AG08396 (cell line): Measurements from ENCODE around the gene NBPF1.
"Not testable (repeated sequence)": the region's sequence is repeated elsewhere in the genome, so short reads cannot be mapped to it uniquely, and the experiment has no call there.

ENCODE experiments used
- DNase-seq: peaks from one replicate; pipeline ENCODE4 v3.0.0; 2012; ENCODE audit warnings: low spot score, mixed read lengths

The NBPF1 gene

DNA sequence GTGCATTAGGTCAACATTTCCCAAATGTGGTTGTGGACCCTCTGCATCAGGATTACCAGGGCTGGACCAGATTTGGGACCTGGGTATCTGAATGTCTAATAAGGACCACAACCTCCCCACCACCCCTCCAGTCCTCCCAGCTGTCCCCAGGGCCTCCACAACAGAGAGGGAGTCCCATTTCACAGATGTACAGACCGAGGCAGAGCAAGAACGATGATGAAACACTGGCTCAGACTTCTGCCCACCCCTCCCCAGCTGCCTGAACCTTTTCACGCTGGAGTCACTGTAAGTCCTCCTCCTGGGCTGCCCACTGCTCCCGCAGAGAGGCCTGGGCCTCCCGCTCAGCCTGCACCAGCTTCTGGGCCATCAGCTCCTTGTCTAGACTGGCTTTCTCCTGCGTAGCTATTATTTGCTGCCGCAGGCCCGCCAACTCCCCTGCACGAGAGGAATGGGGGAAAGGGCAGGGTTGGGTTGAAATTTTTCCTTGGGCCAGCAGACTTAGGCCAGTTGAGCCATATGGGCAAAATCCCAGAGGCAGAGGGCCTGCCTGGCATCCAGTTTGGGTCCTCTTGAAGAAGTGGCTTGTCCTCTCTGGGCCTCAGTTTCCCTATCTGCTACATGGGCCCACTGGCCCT is 8.4 kb upstream of the NBPF1 start:
- DNase-seq, result not testable (repeated sequence)

DNA sequence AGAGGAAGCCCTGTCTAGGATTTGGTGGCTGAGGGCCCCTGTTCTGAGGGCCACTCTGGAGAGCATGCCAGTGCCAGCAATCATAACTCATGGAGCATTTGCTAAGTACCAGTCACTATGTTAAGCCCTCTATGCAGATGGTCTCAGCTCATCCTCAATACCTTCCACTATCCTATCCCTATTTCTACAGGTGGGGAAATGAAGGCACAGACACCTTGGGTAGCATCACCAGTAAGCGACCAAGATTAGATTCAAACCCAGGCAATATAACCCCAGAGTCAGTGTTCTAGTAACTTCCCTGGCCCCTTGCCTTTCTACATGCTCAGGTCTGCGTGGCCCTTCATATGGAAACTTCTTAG is 7.9 kb upstream of the NBPF1 start:
- DNase-seq, result peak; percentile 19

DNA sequence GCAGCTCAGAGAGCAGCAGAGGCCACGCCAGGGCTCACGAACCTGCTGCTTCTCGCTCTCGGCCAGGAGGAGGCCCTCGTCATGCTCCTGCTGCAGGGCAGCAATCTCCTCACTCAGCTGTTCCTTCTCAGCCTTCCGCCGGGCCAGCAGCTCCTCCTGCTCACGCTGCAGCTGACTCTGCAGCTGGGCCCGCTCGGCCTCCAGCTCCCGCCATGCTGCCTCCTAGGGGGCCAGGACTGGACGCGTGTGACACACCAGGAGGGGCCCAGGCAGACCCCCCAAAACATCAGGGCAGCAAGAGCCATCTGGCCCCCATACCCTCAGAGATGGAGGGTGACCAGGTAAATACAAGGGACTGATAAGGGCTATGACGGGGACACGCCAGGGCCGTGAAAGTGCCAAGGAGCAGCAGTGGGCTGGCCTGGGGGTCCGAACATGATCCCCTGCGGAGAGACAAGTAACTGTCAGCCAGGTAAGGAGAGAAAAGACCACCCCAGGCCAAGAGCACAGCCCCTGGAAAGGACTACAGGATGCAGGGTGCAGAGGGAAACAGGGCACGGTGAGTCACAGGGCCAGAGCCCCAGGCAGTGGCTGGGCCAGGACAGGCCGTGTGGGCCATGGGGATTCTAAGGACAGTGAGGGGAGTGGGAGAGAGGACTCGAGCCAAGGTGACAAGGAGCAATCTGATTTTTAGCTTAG is 6.6 kb upstream of the NBPF1 start:
- not testable (repeated sequence) for DNase-seq

DNA sequence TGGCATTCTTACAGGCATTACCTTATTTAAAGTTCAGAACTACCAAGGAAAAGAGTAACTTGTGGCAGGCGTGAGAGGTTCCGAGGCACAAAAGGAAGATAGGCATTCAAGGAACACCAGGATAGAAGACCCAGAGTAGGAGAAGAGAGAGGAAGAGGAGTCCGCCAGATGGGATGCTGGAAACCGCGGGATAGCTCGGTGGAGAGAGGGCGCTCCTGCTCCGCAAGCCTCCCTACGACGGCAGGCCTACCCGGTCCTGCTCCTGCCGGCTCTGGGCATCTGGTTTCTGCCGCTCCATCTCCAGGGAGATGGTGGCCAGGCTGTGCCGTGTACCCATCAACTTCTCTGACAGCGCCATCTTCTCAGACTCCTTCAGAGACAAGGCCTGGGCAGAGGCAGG is 5.4 kb upstream of the NBPF1 start:
- no peak for DNase-seq

DNA sequence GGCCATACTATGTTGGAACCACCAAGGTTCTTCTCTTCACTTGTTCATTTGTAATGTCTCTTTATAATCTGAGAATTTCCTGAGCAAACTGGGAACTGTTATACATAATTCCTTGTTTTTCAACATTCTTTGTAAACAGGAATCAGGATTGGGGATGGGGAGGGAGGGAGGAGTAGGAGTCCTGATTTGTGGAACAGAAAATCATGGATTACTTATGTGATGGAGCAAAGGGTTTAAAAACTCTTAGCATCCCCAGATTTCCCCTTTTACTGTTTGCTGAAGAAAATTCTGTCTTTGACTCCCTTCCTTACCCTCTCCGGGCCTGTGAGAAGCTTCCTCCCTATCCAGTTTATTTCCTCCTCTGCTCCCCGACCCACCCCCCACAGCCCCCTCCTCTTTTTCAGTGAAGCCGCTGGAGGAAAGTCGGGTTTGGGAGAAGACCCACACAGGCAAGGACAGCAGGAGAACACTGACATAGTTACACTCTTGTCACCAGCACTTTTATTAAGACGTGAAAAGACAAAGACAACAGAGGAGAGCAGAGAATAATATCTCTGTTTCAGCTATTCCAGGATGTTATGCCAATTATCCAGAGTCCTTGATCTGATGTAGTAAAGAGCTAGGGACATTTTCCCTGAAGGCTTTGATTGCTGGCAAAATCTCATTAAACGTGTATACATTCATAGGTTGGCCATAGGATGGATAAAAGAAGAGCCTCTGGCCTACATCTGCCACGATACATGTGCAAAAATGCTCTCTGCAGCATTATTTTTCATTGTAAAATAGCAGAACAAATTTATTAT is 4.6 kb upstream of the NBPF1 start:
- no peak for DNase-seq

DNA sequence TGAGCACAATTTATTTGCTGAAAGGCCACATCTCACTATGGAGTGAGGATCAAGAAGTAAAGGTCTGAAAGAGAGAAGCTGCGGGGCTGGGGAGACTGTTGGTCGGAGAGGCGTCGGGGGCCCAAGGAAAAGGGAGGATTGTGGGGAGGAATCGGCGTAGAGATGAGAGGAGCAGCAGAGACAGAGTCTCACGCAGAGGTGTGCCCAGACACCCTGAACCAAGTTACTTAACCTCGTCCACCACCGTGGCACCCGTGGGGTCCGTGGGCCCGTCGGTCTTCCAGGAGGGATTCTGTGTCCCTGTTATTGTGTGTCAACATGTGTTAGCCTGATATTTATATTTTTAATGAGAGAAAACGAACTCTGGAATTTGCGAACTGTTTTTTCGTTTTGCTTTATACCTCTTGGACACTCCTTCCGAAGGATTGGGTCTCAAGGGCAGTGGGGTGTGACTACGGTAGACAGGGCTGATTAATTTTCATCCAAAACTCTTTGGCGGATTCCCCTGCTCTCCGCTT is 3.8 kb upstream of the NBPF1 start:
- no peak for DNase-seq

DNA sequence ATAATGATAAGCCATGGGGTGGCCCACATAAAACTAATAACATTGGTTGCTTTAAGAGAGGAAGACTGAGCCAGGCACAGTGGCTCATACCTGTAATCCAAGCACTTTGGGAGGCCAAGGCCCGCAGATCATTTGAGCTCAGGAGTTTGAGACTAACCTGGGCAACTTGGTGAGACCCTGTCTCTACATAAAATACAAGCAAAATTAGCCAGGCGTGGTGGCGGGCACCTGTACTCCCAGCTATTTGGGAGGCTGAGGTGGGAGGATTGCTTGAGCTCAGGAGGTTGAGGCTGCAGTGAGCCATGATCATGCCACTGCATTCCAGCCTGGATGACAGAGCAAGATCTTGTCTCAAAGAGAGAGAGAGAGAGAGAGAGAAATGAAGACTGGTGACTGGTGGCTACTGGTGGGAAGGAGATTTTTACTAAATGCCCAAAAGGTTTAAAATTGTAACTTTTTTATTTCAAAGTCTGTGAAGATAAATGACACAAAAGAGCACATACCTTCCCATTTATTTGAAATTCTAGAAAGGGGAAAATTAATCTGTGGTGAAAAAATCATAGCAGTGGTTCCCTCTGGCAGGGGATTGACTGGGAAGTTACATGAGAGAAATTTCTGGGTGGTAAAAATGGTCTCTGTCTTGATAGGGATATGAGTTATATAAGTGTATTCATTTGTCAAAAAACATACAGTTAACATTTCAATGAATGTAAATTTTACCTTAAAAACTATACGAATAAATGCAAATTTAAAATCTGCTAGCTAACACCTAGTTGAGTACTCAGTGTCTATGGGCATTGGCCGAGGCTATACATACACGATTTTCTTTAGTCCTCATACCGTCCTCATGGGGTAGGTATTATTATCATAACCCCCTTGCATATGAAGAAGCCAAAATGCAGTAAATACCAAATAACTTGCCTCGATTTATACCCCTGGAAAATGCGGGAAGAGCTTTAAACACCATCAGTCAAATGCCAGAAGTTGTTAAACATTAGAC is 2.2 kb upstream of the NBPF1 start:
- DNase-seq, result no peak

DNA sequence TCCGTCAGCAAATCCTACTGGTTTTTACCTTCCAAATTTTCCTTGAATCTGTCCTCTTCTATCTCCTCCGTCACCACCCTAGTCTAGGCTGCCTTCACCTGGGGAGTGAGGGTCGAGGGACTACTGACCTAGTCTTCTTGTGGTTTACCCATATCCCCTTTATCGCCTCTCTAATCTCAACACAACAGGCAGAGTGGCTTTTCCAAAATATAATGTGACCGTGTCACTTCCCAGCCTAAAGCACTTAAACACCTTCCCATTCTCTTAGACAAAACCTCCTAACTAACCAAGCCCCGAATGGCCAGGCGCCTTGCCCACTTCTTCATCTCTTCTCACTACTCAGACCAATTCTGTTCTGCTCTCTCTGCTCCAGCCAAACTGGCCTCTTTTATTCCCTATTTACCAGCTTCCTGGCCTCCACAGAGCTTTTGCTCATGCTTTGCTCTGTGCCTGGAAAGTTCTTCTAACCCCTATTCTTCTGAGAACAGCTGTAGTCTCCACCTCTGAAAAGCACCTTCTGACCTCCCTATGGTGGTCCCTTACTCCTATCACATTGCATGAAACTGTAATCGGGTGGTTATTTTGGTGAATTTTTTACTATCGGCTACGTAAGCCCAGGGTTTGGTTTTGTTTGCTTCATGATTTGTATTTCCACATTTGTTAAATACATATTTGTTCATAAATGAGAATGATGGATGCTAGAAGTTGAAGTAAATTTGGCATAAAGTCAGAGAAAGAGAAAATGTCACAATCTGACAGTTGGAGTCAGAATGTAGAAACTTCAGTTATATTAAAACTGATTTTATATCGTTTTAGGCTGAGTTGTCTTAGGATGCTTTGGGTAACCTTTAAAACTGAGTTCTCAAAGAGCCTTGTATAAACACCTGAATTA is 1.2 kb upstream of the NBPF1 start:
- DNase-seq, result no peak

DNA sequence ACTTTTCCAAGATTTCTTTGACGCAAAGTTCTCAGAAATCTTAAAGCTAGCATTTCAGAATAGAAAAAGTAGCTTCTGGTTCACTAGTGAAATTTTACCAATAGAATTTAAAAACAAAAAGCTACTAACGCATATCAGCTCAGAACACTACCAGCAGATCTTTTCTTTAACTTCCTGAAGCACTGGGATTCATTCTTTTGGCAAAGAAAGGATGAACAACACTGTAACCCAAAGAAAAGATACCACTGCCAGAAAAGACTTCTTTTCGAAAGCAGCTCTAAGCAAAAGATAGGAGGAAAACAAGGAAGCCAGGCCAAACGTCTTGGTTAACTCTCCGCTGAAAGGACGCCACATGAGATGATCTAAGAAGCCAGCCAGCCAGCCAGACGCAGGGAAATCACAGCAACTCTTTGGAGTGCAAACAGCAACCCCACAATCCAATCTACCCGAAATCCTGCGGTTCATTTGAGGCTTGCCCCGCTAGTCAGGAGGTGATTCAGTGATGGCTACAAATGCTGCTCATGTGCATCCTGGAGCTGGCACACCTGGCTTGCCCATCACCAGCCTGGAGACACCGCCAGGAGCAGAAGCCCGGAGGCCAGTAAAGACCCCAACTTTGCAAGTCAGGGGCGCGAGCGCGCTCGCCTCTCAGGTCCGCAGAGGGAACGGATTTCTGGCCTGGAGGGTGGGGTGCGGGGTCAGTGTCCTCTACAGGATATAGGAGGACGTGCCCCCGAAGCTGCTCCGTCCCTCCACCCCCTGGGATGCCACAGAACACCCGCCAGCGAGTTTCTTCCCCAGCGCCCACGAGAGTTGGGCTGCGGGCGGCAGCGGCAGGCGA is 812 bp downstream of the NBPF1 start:
- DNase-seq, result peak; percentile 86

DNA sequence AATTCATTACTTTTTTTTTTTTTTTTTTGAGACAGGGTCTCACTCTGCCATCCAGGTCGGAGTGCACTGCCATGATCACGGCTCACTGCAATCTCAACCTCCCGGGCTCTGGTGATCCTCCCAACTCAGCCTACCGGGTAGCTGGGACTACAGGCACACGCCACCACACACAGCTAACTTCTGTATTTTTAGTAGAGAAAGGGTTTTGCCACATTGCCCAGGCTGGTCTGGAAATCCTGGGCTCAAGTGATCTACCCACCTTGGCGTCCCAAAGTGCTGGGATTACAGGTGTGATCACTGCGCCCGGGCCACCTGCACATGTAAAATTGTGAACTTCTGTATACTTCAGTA is 1.4 kb downstream of the NBPF1 start:
- DNase-seq, result not testable (repeated sequence)

DNA sequence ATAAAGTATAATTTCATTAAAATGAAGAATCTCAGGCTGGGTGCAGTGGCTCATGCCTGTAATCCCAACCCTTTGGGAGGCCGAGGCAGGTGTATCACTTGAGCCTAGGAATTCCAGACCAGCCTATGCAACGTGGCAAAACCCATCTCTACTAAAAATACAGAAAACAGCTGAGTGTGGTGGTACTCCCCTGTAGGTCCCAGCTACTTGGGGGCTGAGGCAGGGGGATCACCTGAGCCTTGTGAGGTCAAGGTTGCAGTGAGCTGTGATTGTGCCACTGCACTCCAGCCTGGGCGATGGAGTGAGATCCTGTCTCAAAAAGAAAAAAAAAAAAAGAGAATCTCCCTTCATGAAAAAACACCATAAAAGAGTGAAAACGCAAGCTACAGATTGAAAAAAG is 2.2 kb downstream of the NBPF1 start:
- DNase-seq, result not testable (repeated sequence)

DNA sequence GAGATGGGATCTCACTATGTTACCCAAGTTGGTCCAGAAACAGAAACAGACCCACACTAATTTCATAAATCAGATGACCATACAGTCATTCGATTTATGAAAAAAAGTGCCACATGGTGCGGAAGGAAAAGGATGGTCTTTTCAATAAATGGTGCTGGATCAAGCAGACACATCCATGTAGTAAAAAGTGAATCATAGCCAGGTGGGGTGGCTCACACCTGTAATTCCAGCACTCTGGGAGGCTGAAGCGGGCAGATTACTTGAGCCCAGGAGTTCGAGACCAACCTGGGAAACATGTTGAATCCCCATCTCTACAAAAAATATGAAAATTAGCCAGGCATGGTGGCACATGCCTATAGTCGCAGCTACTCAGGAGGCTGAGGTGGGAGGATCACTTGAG is 2.8 kb downstream of the NBPF1 start:
- not testable (repeated sequence) for DNase-seq

DNA sequence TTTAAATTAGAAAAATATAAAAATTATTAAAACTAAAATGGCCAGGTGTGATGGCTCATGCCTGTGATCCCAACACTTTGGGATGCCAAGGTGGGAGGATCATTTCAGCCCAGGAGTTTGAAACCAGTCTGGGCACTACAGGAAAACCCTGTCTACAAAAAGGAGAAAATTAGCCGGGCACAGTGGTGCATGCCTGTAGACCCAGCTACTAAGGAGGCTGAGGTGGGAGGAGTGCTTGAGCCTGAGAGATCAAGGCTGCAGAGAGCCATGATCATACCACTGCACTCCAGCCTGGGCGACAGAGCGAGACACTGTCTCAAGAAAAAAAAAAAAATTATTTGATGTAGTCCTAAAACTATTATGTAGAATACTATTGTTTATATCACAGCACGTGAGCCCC is 3.6 kb downstream of the NBPF1 start:
- DNase-seq, result not testable (repeated sequence)

DNA sequence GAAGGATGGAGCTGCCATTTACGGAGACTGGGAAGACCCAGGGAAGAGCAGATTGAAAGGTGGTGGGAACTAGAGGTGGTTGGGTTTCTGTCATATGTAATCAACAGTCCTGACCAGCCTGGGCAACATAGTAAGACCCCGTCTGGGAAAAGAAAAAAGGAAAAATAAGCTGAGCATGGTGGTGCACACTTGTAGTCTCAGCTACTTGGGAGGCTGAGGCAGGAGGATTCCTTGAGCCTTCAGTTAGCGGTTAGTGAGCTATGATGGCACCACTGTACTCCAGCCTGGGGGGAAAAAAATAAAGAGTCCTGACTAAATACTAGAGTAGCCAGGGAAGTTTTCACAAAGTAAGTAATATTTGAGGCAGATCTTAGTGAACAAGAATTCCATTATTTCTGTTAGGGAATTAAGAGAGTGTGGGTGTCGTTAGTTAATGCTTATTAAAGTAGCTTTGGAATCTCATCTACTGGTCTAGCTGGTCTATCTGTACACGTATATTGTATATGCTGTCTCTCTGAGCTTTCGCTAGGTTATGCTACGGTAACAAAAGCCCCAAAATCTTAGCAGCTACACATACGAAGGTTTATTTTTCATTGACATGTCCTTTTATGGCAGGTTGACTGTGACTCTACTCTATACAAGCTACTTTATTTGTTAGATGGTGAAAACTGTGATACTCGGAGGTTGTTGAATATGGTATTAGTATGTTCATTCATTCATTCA is 4.4 kb downstream of the NBPF1 start:
- DNase-seq, result no peak

DNA sequence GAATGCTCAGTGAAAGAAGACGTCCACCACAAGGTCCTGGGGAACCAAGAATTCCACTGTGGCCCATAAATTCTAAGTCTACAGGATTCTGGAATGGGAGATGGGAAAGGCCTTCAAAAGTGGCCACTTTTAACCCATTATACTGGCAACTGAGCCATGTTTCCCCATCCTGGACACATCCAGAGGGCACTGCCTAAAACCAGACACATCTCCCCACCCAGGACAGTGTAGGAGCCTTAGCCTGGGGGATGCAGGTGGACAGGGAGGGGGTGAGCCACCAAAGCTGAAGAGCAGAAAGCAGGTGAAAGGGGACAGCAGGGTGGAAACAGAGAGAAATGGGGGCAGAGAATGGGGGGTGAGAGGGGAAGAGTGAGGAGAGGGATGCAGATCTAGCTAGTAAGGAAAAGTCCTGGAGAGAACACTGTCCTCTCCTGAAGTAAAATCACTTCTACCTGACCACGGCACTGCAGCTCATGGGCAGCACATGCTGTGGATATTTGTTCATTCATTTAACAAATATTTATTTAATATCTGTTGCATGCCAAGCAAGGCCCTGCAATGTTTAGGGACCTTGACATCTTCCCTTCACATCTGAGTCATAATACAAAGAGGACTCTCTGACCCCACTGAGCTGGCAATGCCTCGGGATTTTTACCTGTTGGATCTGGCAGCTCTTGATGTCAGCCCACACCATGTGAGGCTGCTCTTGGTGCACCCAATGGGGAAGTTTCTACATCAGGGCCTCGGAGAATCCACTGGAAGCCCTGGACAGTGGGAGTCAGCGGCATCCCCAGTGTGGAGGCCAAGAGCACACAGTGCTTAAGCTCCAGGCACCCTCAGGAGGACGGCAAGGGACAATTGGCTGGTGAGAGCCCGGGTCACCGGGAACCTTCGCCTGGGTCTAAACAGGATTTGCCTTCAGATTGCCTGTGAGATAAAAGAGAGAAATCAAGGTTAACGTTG is 5.2 kb downstream of the NBPF1 start:
- not testable (repeated sequence) for DNase-seq

DNA sequence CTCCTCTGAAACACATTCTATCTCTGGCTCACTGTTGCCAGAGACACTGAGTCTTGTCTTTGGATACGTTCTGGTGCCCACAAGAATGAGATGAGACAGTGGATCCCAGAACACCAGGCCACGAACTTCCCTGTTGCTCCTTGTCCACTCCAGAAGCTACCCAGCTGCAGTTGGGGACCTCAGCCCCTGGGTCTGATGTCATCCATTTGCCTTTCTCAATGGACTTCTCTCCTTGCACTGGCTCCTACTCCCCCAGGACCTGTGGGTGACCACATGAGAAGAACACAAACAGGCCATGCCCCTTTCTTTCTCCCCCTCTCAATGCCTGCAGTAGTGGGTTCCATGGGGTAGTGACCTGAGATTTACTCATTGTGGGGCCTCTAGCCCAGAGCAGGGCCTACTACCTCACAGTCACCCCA is 5.9 kb downstream of the NBPF1 start:
- DNase-seq, result no peak

DNA sequence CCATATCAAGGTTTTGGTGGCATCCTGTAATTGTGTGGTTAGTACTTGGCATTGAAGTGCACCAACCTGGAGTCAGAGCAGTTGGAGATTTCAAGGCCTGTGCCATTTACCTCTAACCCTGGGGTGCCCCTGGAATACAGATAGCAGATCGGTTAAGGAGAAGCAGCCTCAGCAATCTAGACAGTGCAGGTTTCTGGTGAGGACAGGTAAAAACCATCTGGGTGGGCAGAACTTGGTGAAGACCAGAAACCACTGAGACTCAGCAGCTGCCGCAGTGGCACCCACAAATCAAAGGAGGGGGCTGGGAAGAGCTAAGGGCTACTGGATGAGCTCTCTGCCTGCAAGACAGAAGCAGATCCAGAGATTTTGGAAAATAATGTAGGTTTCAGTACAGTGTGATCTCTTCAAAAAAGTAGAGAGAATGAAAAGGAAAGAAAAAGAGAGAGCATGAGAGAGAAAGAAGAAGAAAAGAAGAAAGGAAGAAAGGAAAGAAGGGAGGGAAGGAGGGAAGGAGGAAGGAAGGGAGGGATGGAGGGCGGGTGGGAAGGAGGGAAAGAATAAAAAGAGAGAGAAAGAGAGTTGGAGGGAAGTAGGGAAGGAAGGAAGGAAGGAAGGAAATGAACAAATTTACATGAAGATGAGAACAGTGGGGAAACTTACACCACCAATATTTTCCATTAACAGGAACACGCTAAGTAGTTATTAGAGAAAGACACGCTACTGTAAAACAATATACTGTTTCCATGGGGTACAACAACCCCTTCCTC is 6.5 kb downstream of the NBPF1 start:
- DNase-seq, result not testable (repeated sequence)
